GM12801 (cell line): ENCODE data around the gene RMND5B.

ENCODE experiments used
- CTCF ChIP-seq: IDR thresholded peaks from one replicate; pipeline ENCODE4 v1.5.1; 2011; ENCODE audit warnings: control low read depth; ENCODE audit not compliant: insufficient read length; ENCODE audit errors: extremely low read depth

RMND5B gene

DNA sequence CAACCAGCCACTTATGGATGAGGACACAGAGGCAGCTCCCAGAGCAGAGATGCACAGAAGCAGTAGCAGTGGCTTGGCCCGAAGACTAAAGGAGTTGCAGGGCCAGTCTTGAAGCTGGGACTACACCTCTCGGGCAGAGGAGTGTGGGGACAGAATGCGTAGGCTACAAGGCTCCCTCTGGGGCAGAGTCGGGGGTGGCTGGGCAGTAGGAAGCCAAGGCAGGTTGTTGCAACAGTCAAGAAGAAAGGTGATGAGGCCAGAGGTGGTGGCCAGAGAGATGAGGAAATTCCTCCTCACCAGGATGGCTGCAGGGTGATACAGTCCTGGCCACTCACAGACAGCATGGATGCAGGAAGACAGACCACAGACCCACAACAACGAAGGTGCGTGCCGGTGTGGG is 22.4 kb upstream of the RMND5B start:
- no peak for TF ChIP-seq CTCF

DNA sequence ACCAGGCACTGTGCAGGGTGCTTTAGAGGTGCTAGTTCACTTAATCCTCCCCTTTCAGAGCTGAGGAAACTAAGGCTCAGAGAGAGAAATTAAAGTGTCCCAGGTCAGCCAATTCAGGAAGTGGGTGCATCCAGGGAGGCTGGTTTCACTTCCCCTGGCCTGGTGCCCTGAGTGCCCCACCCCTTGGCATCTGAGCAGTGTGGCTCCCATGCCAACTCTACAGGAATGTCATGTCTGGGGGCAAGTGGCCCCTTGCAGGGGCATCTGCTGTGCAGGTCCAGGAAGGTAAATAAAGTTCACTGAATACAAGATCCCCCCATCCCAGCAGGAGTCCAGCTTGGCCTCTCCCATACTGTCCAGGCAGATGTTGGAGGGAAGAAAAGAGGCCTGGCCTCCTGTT is 21.8 kb upstream of the RMND5B start:
- no peak for TF ChIP-seq CTCF

- no peak for TF ChIP-seq CTCF
Observed at GRCh38 chr5:178110511-178110910, 20.3 kb upstream of the RMND5B start.

DNA sequence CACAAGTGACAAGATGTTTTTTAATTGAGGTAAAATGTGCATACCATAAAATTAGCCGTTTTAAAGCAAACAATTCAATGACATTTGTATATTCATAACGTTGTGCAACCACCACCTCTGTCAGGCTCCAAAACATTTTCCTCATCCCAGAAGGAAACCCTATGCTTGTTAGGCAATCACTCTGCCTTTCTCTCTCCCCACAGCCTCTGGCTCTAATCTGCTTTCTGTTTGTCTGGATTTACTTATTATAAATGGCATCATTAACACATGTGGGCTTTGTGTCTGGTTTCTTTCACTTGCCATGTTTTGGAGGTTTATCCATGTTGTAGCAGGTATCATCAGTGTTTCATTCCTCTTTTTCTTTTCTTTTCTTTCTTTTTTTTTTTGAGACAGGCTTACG is 18.9 kb upstream of the RMND5B start:
- TF ChIP-seq CTCF, result no peak

DNA sequence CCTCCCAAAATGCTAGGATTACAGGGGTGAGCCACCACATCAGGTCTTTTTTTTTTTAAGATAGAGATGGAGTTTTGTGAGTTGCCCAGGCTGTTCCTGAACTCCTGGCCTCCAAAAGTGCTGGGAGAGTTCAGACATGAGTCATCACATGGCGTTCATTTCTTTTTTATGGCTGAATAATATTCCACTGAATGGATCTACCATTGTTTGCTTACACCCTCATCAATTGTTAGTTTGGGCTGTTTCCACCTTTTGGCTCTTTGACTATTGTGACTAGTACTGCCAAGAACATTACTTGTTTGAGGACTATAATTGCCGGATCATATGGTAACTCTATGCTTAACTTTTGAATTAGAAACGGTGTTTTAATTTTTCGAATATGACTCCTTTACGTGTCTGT is 18.3 kb upstream of the RMND5B start:
- TF ChIP-seq CTCF, result no peak

GRCh38 chr5:178113141-178113787 is 17.6 kb upstream of the RMND5B start, which contains the start of gene N4BP3:
Gene N4BP3, plus strand, starts transcription at chr5:178113532. Its CDS starts 6,052 bp downstream, at chr5:178119584.
- no peak for TF ChIP-seq CTCF

- TF ChIP-seq CTCF, result no peak
Observed at GRCh38 chr5:178113841-178114324, 16.9 kb upstream of the RMND5B start.
